ENCODE measurements around the gene FBRSL1.

GRCh38 chr12:132537836-132538662, 48.1 kb downstream of the FBRSL1 start:
- TF ChIP-seq TAF1 (IDR thresholded peaks at IDR 0.05; ENCODE audit: low read depth, low read length) (no peak), JUN (IDR thresholded peaks at IDR 0.05; ENCODE audit: low read depth, low read length) (no peak), MAFK (IDR thresholded peaks at IDR 0.05; ENCODE audit: low read depth, low read length) (no peak), POLR2AphosphoS5 (IDR thresholded peaks at IDR 0.05; ENCODE audit: low read depth, low read length) (no peak), RAD21 (IDR thresholded peaks at IDR 0.05 in 1 of 2, conservative IDR thresholded peaks at IDR 0.05 in 1 of 2; ENCODE audit: low read depth in 2 of 2, low read length in 2 of 2) (no peak), RFX5 (IDR thresholded peaks at IDR 0.05; ENCODE audit: borderline replicate concordance, low read depth, low read length) (no peak), EZH2 (IDR thresholded peaks at IDR 0.05; ENCODE audit: low read depth, low read length, severe bottlenecking) (no peak), HDAC2 (IDR thresholded peaks at IDR 0.05; ENCODE audit: borderline replicate concordance in 1 of 2, low read depth in 2 of 2, low read length in 2 of 2) (no peak)
- TF ChIP-seq, protein P1, sequence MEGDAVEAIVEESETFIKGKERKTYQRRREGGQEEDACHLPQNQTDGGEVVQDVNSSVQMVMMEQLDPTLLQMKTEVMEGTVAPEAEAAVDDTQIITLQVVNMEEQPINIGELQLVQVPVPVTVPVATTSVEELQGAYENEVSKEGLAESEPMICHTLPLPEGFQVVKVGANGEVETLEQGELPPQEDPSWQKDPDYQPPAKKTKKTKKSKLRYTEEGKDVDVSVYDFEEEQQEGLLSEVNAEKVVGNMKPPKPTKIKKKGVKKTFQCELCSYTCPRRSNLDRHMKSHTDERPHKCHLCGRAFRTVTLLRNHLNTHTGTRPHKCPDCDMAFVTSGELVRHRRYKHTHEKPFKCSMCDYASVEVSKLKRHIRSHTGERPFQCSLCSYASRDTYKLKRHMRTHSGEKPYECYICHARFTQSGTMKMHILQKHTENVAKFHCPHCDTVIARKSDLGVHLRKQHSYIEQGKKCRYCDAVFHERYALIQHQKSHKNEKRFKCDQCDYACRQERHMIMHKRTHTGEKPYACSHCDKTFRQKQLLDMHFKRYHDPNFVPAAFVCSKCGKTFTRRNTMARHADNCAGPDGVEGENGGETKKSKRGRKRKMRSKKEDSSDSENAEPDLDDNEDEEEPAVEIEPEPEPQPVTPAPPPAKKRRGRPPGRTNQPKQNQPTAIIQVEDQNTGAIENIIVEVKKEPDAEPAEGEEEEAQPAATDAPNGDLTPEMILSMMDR (IDR thresholded peaks at IDR 0.05; ENCODE audit: control extremely low read depth in 1 of 3, insufficient read depth in 1 of 3, low read depth in 1 of 3, low read length in 3 of 3), result no peak
